Effector memory CD4-positive, alpha-beta T cell (primary cell): ENCODE data around the gene SMYD3.
A peak's percentile ranks its signal among the peaks of the same experiment; 100 is the strongest.

Source experiments
- DNase-seq, 3 donors: peaks; one replicate each; pipeline ENCODE4 v3.0.0-alpha.2; 2020
- H3K27ac ChIP-seq: 2 replicates; pipeline ENCODE4 v1.7.0; 2013; ENCODE audit warnings: mild to moderate bottlenecking, low read length, moderate library complexity; ENCODE audit not compliant: insufficient read depth, poor library complexity, severe bottlenecking
- H3K27me3 ChIP-seq: replicated peaks from 2 replicates; pipeline ENCODE4 v1.7.0; 2013; ENCODE audit warnings: mild to moderate bottlenecking, low read length; ENCODE audit not compliant: insufficient read depth, control insufficient read depth, poor library complexity, severe bottlenecking
- H3K36me3 ChIP-seq: 2 replicates; pipeline ENCODE4 v1.7.0; 2013; ENCODE audit warnings: mild to moderate bottlenecking, low read length, moderate library complexity; ENCODE audit not compliant: control insufficient read depth, insufficient read depth
- H3K4me1 ChIP-seq: 2 replicates; pipeline ENCODE4 v1.7.0; 2013; ENCODE audit warnings: low read length, mild to moderate bottlenecking; ENCODE audit not compliant: control insufficient read depth, insufficient read depth, poor library complexity, severe bottlenecking
- H3K4me3 ChIP-seq: 2 replicates; pipeline ENCODE4 v1.7.0; 2013; ENCODE audit warnings: low read length, low read depth, mild to moderate bottlenecking; ENCODE audit not compliant: insufficient read depth, poor library complexity, severe bottlenecking
- H3K9me3 ChIP-seq: 2 replicates; pipeline ENCODE4 v1.7.0; 2013; ENCODE audit warnings: mild to moderate bottlenecking, low read length, moderate library complexity; ENCODE audit not compliant: control insufficient read depth

Gene SMYD3

GRCh38 chr1:246002725-246003441 lies 504.2 kb downstream of the SMYD3 start:
- H3K27ac ChIP-seq = no peak overlapping the region
- H3K4me1 ChIP-seq = no peaks in the 10 kb centered on the region
- no peak overlapping the region for H3K4me3 ChIP-seq
- H3K9me3 ChIP-seq = no peaks in the 10 kb centered on the region
- H3K36me3 ChIP-seq = no peaks in the 10 kb centered on the region
- DNase-seq = peak; percentile 39 to 73 (median 47)
- H3K27me3 ChIP-seq = no peaks in the 10 kb centered on the region

GRCh38 chr1:246001837-246002230 lies 505.2 kb downstream of the SMYD3 start:
- Histone ChIP-seq H3K27me3 (no peaks in the 10 kb centered on the region), H3K36me3 (no peaks in the 10 kb centered on the region), H3K4me1 (no peaks in the 10 kb centered on the region), H3K4me3 (no peak overlapping the region), H3K9me3 (no peaks in the 10 kb centered on the region), H3K27ac (no peak overlapping the region)
- DNase-seq = no peak

- Histone ChIP-seq H3K36me3 (no peaks in the 10 kb centered on the region), H3K27ac (no peak overlapping the region), H3K4me3 (no peak overlapping the region), H3K9me3 (no peaks in the 10 kb centered on the region), H3K27me3 (no peaks in the 10 kb centered on the region), H3K4me1 (no peaks in the 10 kb centered on the region)
- no peak for DNase-seq
Observed at GRCh38 chr1:246001142-246001836, 505.8 kb downstream of the SMYD3 start.

- H3K27me3 ChIP-seq = no peaks in the 10 kb centered on the region
- no peak overlapping the region for H3K4me3 ChIP-seq
- no peak for DNase-seq
- no peak overlapping the region for H3K27ac ChIP-seq
- no peaks in the 10 kb centered on the region for H3K9me3 ChIP-seq
- H3K36me3 ChIP-seq = no peaks in the 10 kb centered on the region
- no peaks in the 10 kb centered on the region for H3K4me1 ChIP-seq
Observed at GRCh38 chr1:246000638-246001015, 506.5 kb downstream of the SMYD3 start.

- Histone ChIP-seq H3K27ac (no peak overlapping the region), H3K27me3 (no peaks in the 10 kb centered on the region), H3K9me3 (no peaks in the 10 kb centered on the region), H3K4me1 (no peaks in the 10 kb centered on the region), H3K36me3 (no peaks in the 10 kb centered on the region), H3K4me3 (no peak overlapping the region)
- no peak for DNase-seq
Observed at GRCh38 chr1:245999697-246000637, 507.1 kb downstream of the SMYD3 start.

- Histone ChIP-seq H3K36me3 (no peaks in the 10 kb centered on the region), H3K27me3 (no peaks in the 10 kb centered on the region), H3K4me3 (no peak overlapping the region), H3K9me3 (no peaks in the 10 kb centered on the region), H3K4me1 (no peaks in the 10 kb centered on the region), H3K27ac (no peak overlapping the region)
- DNase-seq = no peak
Observed at GRCh38 chr1:245997471-245998258, 509.4 kb downstream of the SMYD3 start.

- no peaks in the 10 kb centered on the region for H3K9me3 ChIP-seq
- DNase-seq = no peak
- H3K36me3 ChIP-seq = no peaks in the 10 kb centered on the region
- H3K27ac ChIP-seq = no peak overlapping the region
- H3K4me3 ChIP-seq = no peak overlapping the region
- no peaks in the 10 kb centered on the region for H3K4me1 ChIP-seq
- H3K27me3 ChIP-seq = no peaks in the 10 kb centered on the region
Observed at GRCh38 chr1:245996811-245997210, 510.3 kb downstream of the SMYD3 start.

- H3K9me3 ChIP-seq = no peaks in the 10 kb centered on the region
- H3K4me3 ChIP-seq = no peak overlapping the region
- H3K27ac ChIP-seq = no peak overlapping the region
- no peaks in the 10 kb centered on the region for H3K27me3 ChIP-seq
- H3K4me1 ChIP-seq = no peaks in the 10 kb centered on the region
- no peaks in the 10 kb centered on the region for H3K36me3 ChIP-seq
- DNase-seq = no peak
Observed at GRCh38 chr1:245995474-245995873, 511.6 kb downstream of the SMYD3 start.

- Histone ChIP-seq H3K27ac (no peak overlapping the region), H3K27me3 (no peaks in the 10 kb centered on the region), H3K36me3 (no peaks in the 10 kb centered on the region), H3K4me3 (no peak overlapping the region), H3K4me1 (no peaks in the 10 kb centered on the region), H3K9me3 (no peaks in the 10 kb centered on the region)
- no peak for DNase-seq
Observed at GRCh38 chr1:245991266-245991665, 515.8 kb downstream of the SMYD3 start.
